Measurements from ENCODE around the gene C17orf67. TPM values are rescaled to one million over a fixed set of nuclear protein-coding genes. Genes with fewer than 3 reads are reported as not detected.

C17orf67 gene
- polyA plus RNA-seq, 4 donors = 0.86 to 1.4 (median 1.1) TPM

DNA sequence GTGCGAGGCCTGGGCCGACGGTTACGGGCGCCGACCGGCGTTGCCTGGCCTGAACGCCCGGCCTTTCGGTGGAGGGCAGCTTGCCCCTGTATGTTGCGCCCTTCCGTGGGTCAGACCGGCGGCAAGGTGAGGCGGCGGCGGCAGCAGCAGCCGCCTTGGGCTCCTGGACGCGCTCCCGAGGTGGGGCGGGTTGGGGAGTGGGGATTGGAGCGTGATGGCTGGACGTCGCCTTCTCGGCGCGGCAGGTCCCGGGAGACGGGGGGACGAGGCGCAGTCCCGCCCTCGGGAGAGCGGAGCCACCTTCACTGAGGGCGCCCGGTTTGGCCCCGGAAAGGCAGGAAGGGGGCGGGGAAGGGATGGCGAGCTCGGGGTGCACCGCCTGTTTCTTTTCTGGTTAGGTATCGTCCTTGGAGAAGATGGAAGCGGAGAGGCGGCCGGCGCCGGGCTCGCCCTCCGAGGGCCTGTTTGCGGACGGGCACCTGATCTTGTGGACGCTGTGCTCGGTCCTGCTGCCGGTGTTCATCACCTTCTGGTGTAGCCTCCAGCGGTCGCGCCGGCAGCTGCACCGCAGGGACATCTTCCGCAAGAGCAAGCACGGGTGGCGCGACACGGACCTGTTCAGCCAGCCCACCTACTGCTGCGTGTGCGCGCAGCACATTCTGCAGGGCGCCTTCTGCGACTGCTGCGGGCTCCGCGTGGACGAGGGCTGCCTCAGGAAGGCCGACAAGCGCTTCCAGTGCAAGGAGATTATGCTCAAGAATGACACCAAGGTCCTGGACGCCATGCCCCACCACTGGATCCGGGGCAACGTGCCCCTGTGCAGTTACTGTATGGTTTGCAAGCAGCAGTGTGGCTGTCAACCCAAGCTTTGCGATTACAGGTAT, 902 bp upstream of the C17orf67 start:
- DNase-seq (ENCODE audit: low read depth in 4 of 4, low spot score in 3 of 4) = peak in 2 of 4 donors; percentile 8 to 16

DNA sequence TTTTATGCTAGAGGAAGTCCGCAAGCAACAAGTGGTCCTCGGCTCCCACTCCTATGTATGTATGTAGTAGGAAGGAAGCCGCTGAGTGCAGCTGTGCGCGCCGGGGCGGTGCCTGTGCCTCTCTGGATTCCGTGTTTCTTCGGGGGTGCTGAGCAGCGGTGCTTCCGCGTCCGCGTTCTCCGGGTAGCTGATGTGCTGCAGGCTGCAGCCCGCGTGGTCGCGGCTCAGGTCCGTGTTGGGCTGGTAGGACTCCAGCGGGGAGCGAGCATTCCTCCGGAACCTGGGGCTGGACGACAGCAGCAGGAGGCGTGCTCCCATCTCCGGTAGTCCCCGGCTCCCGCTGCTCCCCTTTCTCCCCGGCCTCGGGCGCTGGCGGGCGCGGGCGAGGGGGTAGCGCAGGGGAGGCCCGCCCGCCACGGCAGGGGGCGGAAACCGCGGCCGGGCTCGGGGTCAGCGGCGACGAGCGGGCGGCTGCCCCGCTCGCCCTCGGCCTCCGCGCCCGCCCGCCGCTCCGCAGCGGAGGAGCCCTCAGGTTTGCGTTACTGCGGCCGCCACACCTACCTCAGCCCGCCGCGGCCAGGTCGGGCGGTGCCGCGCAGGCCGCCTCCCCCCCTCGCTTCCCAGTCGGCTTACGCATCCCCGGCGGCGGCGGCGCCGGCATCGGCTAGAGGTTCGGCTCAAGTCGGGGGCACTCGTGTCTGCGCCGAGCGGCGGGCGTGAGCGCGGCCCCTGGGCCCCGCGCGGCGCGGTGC, 487 bp downstream of the C17orf67 start:
- peak in 1 of 4 donors; percentile 11 for DNase-seq (ENCODE audit: low read depth in 4 of 4, low spot score in 3 of 4)

GRCh38 chr17:56832446-56832845, 1.3 kb downstream of the C17orf67 start:
- DNase-seq (ENCODE audit: low read depth in 4 of 4, low spot score in 3 of 4) = no peak

GRCh38 chr17:56831369-56832095, 2.2 kb downstream of the C17orf67 start:
- no peak for DNase-seq (ENCODE audit: low read depth in 4 of 4, low spot score in 3 of 4)

- no peak for DNase-seq (ENCODE audit: low read depth in 4 of 4, low spot score in 3 of 4)
Measured at GRCh38 chr17:56830726-56831368, 2.9 kb downstream of the C17orf67 start.

GRCh38 chr17:56826611-56827414, 6.9 kb downstream of the C17orf67 start:
- no peak for DNase-seq (ENCODE audit: low read depth in 4 of 4, low spot score in 3 of 4)

DNA sequence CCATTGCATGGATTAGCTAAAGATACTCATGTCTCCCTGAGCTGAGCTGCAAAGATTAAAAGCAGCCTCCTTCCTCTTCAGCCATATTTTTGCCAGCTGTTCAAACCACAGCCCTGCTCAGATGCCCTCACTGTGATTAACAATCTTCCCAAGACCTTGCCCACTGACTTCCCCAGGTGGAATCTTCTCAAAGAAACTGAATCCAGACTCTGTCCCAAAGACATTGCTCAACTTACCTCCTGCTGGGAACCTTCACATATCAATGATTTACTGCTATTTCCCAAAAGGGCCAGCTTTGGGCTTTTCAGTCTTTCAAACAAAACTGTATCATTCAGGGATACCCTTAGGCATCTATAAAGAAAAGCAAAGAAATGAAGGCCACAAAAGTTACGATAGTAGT, 9.2 kb downstream of the C17orf67 start:
- DNase-seq (ENCODE audit: low read depth in 4 of 4, low spot score in 3 of 4) = no peak

GRCh38 chr17:56823848-56824247, 9.9 kb downstream of the C17orf67 start:
- no peak for DNase-seq (ENCODE audit: low read depth in 4 of 4, low spot score in 3 of 4)

GRCh38 chr17:56822725-56823124, 11.0 kb downstream of the C17orf67 start:
- no peak for DNase-seq (ENCODE audit: low read depth in 4 of 4, low spot score in 3 of 4)

- no peak for DNase-seq (ENCODE audit: low read depth in 4 of 4, low spot score in 3 of 4)
Measured at GRCh38 chr17:56821847-56822534, 11.7 kb downstream of the C17orf67 start.

GRCh38 chr17:56820207-56820606, 13.5 kb downstream of the C17orf67 start:
- DNase-seq (ENCODE audit: low read depth in 4 of 4, low spot score in 3 of 4) = no peak

DNA sequence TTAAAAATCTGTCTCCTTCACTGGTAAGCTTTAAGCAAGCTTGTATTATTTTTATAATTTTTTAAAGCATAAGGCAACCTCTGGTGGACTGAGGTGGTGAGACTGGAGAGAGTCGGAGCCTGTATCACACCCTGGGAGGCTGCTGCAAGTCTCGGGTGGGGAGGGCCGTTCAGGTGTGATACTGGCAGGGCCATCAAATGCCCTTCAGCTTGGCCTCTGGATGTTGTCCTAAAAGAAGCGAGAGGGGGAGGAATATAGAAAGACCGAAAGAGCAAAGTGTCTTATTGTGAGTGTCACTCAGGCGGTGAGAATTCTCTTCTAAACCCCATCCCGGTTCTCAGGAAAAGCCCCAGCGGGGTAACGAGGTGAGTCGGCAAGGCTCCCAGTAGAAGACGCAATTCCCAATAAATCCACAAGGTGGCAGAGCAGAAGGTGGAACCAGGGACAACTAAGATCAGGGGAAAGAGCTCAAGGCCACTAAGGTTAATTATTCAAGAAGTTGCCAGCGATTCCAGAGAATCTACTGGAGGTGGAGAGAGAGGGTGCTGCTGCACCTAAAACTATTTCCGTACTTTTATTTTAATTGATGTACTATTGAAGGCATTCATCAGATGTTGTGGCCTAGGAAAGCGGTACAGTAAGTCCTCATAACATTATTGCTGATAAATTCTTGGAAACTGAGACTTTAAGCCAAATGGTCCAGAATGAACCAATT, 14.1 kb downstream of the C17orf67 start:
- DNase-seq (ENCODE audit: low read depth in 4 of 4, low spot score in 3 of 4) = peak; percentile 50 to 63 (median 60)

DNA sequence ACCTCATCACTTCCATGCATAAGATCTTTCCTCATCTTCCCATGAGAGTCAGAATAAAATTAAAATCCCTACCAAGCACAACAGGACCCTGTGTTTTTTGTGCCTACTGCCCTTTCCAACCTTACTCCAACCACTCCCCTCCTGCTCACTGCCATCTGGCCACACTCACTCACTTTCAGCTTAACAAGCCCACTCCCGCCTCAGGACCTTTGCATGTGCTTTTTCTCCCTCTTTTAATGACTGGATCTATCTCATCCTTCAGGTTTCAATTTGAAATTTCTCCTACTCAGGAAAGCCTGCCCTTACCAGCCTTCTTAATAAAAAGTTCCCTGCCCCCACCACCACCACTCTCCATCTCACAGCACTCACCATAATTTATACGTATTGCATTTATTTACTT, 14.7 kb downstream of the C17orf67 start:
- no peak for DNase-seq (ENCODE audit: low read depth in 4 of 4, low spot score in 3 of 4)

- DNase-seq (ENCODE audit: low read depth in 4 of 4, low spot score in 3 of 4) = no peak
Measured at GRCh38 chr17:56817066-56817465, 16.7 kb downstream of the C17orf67 start.

DNA sequence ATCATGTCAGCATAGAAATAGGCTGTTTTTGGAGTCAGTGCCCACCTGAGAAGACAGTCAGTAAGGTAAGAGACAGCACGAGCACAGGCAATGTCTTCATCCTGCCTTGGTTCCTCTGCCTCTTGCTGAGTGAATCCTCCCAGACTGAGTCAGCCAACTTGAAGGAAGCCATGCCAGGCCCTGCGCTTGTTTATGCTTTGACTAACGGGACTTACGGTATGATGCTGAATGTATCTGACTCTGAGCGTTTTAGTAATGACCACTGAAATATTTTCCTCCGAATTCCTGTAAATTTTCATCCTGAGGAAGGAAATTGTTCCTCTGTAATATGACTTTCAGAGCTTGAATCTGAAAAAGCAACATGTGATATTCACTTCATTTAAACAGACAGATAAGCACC, 18.0 kb downstream of the C17orf67 start:
- no peak for DNase-seq (ENCODE audit: low read depth in 4 of 4, low spot score in 3 of 4)

- DNase-seq (ENCODE audit: low read depth in 4 of 4, low spot score in 3 of 4) = no peak
Measured at GRCh38 chr17:56812901-56813388, 20.8 kb downstream of the C17orf67 start.

GRCh38 chr17:56810891-56811775, 22.6 kb downstream of the C17orf67 start:
- no peak for DNase-seq (ENCODE audit: low read depth in 4 of 4, low spot score in 3 of 4)

Data from right renal pelvis (tissue), 4 donors.